ENCODE measurements around the gene RAPGEF3.

Gene RAPGEF3

DNA sequence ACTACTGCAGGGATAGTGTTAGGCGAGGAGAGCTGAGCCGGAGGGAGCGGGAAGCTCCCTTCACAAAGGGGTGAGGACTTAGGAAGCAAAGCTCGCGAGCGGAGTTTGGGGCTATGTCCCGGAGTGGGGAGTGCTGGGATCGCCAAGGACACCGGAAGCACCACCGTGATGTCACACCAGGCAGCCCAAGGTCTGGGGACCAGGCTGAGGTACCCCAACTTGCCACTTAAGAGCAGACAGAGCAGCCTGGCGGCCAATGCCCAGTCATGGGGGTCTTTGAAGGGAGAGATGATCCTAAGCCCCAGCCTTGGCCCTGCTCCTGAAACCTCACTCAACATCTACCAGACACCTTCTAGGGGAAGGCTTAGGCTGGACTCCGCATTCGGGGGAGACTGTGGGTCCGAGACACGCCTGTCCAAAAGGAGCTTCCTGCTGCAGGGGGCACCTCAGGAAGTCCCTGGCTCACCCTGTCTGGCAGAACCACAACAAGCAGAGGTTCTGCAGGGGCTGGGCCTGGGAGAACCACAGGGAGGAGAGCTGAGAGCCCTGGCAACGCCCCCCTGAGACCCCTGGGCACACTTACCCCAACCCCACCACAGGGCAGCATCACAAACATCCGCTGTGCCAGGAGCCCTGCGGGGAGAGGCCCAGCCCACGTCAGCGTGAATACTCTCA lies 32.1 kb upstream of the RAPGEF3 start:
- no peak for DNase-seq (ENCODE audit: low read depth)

DNA sequence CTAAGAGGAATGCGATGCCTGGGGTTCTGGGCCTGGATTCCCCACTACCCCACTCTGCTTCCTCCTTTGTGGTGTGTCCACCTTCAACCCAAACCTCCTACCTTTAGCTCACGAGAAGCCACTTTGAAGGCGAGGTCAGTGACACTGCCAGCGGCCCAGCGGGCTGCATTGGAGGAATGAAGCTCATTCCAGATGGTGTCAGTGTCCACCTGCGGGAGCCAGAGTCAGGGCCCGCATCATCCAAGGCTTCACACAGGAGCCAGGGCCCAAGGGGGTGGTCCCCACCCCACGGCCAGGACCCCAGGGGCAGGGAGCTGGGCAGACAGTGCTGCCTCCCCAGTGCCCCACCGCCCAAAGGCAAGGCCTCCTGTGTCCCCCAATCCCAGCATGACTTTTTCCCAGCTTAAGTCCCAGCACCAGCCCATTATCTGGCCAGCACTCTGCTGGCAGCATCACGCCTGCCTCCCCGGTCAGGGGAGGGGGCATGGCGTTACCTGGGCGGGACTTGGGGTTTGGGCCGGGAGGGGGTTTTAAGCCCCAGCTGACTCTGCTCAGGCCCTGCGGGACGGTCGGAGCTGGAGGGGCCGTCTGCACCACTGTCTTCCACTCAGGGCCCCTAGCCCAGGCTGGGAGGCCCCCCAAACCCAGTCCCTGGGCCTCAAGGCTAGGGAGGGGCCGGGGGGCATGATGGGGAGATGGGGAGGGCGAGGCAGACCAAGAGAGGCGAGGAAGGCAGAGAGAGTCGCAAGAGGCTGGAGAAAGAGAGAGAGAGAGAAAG lies 31.2 kb upstream of the RAPGEF3 start:
- no peak for DNase-seq (ENCODE audit: low read depth)

GRCh38 chr12:47789141-47789540 lies 30.5 kb upstream of the RAPGEF3 start:
- no peak for DNase-seq (ENCODE audit: low read depth)

DNA sequence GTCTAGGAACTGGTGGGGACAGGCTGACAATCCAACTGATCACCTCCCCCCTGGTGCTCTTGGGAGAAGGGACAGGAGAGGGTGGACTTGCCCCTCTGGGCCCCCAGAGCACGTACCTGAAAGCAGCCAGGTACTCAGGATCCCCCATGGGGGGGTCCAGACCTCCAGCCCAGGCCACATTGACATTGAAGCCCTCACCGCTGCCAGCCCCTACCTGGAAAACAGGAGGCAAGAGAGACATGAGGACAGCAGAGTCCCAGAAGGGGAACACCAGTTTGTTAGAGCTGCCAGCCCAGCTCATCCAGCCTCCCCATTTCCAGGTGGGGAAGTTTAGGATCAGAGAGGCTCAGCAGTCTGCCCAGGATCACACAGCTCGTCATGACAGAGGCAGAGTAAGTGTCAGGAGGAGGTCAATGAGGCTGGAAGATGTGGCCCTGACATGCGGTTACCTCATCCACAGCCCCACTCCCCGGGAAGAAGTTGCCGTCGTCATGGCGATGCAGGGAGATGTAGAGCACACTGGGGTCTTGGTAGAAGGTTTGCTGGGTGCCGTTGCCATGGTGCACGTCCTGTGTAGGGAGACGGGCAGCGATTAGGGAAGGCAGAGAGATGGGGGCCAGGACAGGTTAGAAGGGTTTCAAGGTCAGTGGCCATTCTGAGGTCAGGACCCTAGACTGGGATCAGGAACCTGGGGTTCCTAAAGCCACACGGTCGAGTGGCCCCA lies 29.1 kb upstream of the RAPGEF3 start:
- no peak for DNase-seq (ENCODE audit: low read depth)

GRCh38 chr12:47786662-47787280 lies 28.1 kb upstream of the RAPGEF3 start:
- no peak for DNase-seq (ENCODE audit: low read depth)

- DNase-seq (ENCODE audit: low read depth) = no peak
Observed at GRCh38 chr12:47785887-47786661, 27.4 kb upstream of the RAPGEF3 start.

DNA sequence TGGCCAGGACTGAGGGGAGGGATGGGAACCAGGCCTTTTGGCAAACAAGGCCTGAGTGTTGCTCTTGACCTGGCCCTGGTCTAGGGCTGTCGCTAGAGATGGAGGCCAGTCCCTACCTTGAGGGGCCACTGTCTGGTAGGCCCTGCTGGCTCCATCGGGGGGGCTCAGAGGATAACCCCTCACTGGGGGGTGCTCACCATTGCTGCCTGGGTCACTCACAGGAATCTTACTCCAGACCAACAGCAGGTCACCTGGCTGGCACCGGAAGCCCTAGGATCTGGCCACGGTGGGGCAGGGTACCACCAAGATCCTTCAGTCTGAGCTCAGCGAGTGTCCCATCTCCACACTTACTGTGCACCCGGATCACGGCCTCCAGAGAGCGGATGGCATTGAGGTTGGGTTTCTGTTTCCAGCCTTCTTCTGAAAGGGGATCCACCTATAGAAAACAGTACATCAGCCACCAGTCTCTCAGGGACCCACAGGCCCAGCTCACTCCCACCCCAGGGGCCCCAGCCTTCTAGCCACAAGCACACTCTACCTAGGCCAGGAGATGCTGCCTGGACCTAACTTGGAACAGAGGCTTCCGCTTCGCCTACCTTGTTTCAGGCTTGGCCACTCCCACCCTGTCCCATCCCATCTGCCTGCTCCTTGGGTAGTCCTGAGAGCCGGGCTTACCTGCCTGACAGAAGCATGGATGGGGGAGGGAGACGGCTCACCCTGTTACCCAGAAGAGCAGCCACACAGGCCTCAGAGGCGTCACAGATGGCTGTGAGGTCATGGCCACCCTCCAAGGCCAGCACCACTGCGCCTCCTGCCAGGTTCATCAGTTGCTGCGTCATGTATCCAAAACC lies 26.6 kb upstream of the RAPGEF3 start:
- DNase-seq (ENCODE audit: low read depth) = no peak

- DNase-seq (ENCODE audit: low read depth) = no peak
Observed at GRCh38 chr12:47783821-47784819, 25.4 kb upstream of the RAPGEF3 start.

DNA sequence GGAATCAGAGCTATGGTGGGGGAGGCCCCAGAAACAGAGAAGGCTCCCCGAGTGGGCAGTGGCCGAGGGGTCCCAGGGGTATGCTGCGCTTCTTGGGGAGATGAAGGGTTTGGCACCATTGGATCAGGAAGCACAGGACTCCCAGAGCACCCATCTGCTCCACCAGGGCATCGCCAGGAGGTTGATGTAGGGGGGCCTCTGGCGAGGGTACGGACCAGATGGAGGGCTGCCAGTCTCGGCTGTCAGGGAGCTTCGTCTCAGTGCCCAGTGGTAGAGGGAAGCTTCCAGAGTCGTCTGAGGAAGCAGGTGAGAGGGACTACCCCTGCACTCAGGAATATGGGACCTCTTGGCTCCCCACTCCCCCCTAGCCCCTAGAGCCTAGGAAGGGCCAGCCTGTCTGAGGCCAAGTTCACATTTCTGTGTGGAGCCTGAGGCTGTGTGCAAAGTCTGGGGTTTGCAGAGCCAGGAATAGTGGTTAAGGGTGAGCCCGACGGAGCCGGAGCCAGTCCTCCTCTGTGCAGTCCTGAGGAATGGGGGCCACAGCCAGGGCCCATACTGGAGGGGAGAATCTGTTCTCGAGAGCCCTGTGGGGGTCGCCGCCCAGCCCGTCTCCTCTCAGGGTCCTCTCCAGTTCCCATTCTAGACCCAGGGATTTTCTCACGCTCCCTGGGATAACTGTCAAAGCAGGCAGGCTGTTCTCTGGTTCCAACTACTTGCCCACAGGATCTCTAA lies 24.5 kb upstream of the RAPGEF3 start:
- DNase-seq (ENCODE audit: low read depth) = no peak

DNA sequence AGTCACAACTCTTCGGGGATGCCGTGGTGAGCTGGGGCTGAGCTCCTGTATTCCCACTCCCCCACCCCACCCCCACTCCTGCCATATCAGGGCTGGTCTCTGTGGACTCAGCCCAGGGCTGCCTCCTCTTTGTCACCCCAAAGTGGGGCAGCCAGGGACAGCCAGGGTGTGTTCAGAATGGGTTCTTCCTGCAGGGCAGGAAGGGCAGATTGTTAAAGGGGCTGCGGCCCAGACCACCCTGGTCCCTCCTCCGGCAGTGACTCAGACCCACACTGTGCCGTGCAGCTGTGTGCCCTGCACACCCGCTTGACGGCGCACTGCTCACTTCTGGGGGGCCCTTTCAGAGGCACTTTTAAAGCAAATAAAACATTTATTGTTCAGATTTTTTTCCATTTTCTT lies 23.7 kb upstream of the RAPGEF3 start:
- no peak for DNase-seq (ENCODE audit: low read depth)

DNA sequence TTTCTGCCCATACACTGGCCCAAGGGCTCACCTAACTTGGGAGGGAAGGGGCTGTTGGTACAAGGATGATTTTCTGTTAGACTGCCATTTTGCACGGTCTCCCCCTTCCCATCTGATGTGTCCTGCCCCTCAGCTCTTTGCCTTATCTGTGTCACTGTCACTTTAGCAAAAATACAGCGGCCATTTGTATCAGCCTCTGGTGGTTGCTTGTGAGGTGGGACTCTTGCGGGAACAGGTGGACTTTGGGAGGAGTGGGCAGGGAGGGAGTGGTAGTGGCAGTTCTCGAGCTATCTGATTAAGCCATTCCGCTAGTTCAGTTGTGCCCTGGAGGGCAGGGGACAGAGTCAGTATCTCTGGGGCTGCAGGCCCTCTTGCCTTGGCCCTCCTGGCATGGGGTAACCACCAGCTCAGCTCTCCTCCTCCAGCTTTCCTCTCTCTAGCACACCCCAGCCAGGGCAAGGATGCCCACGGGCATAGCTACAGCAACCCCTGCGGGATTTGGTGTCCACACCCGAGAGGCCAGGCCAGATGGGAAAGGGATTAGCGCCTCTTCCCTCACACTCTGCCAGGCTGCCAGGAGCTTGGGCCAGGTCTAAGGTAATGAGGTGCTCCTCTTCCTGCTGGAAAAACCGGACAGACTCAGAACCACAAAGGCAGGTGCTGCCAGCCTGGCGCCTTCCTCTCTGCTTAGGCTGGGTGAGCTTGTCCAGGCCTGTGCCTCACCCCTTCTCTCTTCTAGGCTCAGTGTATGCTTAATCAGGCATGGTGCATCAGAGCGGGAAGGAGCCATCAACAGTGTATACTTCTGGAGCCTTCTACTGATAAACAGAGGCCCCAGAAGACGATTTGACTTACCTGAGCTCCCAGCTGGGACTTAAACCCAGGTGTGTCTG lies 23.0 kb upstream of the RAPGEF3 start:
- DNase-seq (ENCODE audit: low read depth) = no peak

DNA sequence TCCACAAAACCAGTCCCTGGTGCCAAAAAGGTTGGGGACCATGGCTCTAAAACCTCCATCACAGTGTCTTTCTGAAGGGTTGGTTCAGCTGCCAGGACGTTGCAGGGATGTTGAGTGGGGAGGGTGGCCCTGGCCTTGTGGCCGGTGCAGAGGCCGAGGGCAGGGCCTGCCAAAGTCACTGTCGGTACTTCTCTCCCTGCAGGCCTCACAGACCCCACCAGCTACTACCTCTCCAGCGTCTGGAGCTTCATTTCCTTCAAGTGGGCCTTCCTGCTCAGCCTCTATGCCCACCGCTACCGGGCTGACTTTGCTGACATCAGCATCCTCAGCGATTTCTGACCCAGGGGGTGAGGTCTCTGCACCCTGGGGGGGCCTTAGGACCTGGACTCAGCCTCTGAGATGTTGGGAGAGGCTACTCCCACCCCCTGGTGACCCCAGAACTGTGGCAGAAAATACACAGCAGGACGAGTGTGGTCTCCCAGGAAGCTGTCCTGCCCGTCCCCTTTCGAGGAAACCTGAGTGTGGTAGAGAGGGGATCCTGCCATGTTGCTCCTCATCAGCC lies 21.3 kb upstream of the RAPGEF3 start:
- no peak for DNase-seq (ENCODE audit: low read depth)

DNA sequence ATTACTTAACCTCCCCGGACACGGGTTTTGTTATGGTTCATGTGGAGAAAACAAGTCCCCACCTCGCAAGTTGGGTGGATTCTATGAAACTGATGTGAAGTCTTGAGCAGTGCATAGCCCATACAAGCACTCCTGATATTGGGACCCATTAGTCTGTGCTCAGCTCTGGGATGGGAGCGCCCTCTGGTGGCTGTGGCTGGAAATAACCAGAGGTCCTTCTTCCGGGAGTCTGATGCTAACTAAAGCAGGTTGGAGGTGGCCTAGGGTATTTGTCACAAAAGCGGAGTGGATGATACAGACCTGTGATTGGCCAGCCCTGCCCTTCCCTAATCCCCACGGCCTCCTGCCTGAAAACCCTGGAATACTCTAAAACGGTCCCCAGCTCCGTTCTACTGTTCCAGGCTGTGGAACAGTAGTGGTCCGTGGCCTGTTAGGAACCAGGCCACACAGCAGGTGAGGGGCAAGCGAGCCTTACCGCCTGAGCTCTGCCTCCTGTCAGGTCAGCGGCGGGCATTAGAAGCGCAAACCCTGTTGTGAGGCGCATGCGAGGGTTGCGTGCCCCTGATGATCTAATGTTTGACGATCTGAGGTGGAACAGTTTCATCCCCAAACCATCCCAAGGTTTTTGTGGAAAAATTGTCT lies 20.7 kb upstream of the RAPGEF3 start:
- DNase-seq (ENCODE audit: low read depth) = peak; percentile 89

DNA sequence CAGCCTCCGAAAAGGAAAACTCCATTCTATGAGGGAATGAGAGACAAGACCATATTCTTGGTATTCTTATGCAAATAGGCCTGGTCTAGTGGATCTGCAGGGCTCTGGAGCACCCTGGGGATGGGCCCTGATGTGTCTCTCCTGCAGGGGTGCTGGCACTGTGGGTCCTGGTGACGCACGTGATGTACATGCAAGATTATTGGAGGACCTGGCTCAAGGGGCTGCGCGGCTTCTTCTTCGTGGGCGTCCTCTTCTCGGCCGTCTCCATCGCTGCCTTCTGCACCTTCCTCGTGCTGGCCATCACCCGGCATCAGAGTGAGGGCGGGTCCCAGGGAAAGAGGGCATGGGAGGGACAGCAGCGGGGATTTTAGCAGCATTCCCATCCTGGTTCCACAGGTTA lies 20.2 kb upstream of the RAPGEF3 start:
- DNase-seq (ENCODE audit: low read depth) = no peak

DNA sequence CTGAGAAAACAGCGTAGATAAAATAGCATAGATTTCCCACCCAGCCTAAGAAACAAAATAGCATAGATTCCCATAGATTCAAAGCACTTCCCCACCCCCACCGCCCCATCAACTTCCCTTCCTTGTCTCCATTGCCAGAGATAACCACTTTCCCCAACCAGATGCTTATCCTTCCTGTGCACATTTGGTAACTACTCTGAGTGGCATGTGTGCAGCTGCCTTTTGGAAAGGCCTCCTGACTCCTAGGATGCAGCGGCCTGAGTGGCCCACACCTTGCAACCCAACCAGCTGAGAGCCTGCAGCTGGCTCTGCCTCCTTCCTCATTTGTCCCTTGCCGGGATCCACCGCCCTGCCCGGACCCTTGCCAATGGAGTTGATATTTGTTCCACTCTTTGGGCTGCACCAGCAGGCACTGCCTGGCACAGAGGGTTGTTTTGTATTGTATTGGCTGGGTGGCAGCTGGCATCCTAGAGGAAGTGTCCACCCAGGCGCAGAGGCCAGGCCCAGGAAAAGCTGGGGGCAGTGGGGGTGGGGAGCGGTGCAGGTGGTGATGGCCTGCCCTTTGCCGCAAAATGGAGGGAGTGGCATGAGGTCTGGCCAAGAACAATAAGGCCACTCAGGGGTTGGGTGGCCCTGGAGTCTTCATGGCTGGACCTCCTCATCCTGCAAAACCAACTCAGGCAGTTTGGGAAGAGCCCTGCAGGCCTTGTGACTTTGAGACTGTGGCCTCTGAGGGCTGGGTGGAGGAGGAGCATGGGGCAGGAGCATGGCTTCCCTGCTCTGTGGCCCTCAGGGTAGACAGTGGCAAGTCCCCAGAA lies 19.3 kb upstream of the RAPGEF3 start:
- DNase-seq (ENCODE audit: low read depth) = no peak

- no peak for DNase-seq (ENCODE audit: low read depth)
Observed at GRCh38 chr12:47777151-47777550, 18.5 kb upstream of the RAPGEF3 start.
